ENCODE measurements around the gene SPACDR. TPM values are rescaled to one million over a fixed set of nuclear protein-coding genes. Genes with fewer than 3 reads are reported as not detected.

Gene SPACDR
- total RNA-seq, 1 experiment from 2014 or later = not detected

DNA sequence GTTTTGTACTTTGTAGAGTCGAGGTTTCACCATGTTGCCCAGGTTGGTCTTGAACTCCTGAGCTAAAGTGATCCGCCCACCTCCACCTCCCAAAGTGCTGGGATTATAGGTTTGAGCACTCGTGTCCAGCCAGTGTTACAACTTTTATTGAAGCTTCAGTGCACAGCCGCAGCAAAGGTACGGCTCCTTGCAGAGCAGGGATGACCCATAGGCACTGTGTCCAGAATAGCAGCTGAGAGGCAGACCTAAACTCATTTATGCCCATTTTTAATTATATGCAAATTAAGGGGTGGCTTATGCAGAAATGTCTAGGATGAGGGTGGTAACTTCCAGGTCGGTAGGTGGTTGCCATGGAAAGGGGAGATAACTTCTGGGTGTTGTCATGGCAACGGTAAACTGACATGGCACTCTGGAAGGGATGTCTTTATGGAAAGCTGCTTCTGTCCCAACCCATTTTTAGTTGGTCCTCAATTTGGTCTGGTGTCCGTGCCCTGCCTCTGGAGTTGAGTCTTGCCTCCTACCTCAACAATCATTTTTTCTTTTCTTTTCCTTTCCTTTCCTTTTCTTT lies 42.4 kb upstream of the SPACDR start:
- H4K5ac ChIP-seq (ENCODE audit: insufficient read length, low read depth, low read length) = no peak overlapping the region
- H3K27me3 ChIP-seq (ENCODE audit: insufficient read depth, low read length) = no peaks in the 10 kb centered on the region
- no peaks in the 10 kb centered on the region for H4K20me1 ChIP-seq (ENCODE audit: control insufficient read depth, insufficient read depth, insufficient read length)
- H3K9ac ChIP-seq (ENCODE audit: extremely low read depth, insufficient read length, low read length) = no peak overlapping the region
- H2BK120ac ChIP-seq (ENCODE audit: low read depth, low read length, poor library complexity, severe bottlenecking) = no peak overlapping the region
- no peak overlapping the region for H3K56ac ChIP-seq (ENCODE audit: insufficient read length, low read depth, low read length)
- H3K4me1 ChIP-seq (ENCODE audit: insufficient read depth, low read length) = no peaks in the 10 kb centered on the region
- no peaks in the 10 kb centered on the region for H3K9me3 ChIP-seq (ENCODE audit: control insufficient read depth, low read depth, low read length)
- H2BK5ac ChIP-seq (ENCODE audit: insufficient read length, low read length) = no peak overlapping the region
- H2BK15ac ChIP-seq (ENCODE audit: low read depth, low read length) = no peak overlapping the region
- no peak overlapping the region for H3K27ac ChIP-seq (ENCODE audit: insufficient read length, low read depth, low read length)
- no peak overlapping the region for H2BK20ac ChIP-seq (ENCODE audit: low read depth, low read length, poor library complexity, severe bottlenecking)
- H3K18ac ChIP-seq (ENCODE audit: insufficient read length, low read depth, low read length) = no peak overlapping the region
- no peak overlapping the region for H4K91ac ChIP-seq (ENCODE audit: insufficient read length, low read depth, low read length)
- Mint-ChIP-seq H3K9me3 (no peaks in the 10 kb centered on the region), H3K27ac (no peak overlapping the region), H3K4me1 (peaks cover 2 to 3% of the 10 kb centered on the region in 2 experiments; a peak in 2 of 4 replicates), H3K27me3 (ENCODE audit: low read depth) (peaks cover 1% of the 10 kb centered on the region), H3K36me3 (ENCODE audit: insufficient read depth in 1 of 3, low read depth in 3 of 3) (no peaks in the 10 kb centered on the region), H3K4me3 (no peak overlapping the region; a peak in 1 of 5 replicates)
- no peak overlapping the region for H3K14ac ChIP-seq (ENCODE audit: insufficient read depth, low read length)
- H2AFZ ChIP-seq (ENCODE audit: low read length) = no peak overlapping the region
- H2BK12ac ChIP-seq (ENCODE audit: insufficient read length, low read depth, low read length) = no peak overlapping the region
- no peak overlapping the region for H2AK5ac ChIP-seq (ENCODE audit: insufficient read length, low read length)
- H3K23ac ChIP-seq (ENCODE audit: insufficient read length, low read depth, low read length) = no peak overlapping the region
- WGBS (ENCODE audit: extremely low coverage, insufficient read length, low lambda C conversion rate) = no CpG with 5 or more reads among the region's 8 CpGs
- no peak overlapping the region for H3K4ac ChIP-seq (ENCODE audit: low read depth, low read length)
- no peaks in the 10 kb centered on the region for H3K79me1 ChIP-seq (ENCODE audit: insufficient read depth, low read depth, low read length, poor library complexity, severe bottlenecking)
- peak; percentile 39 for DNase-seq
- no peak for TF ChIP-seq CTCF (conservative IDR thresholded peaks at IDR 0.05)
- H3T11ph ChIP-seq (ENCODE audit: low read length) = no peak overlapping the region
- no peak overlapping the region for H4K8ac ChIP-seq (replicated peaks; ENCODE audit: insufficient read length, low read depth, low read length)
- no peaks in the 10 kb centered on the region for H3K23me2 ChIP-seq (ENCODE audit: insufficient read length, low read depth, low read length, poor library complexity, severe bottlenecking)
- H3K4me2 ChIP-seq (ENCODE audit: insufficient read depth, insufficient read length, low read length) = no peak overlapping the region
- H3K79me2 ChIP-seq (ENCODE audit: insufficient read depth, low read length) = no peaks in the 10 kb centered on the region

All from H9 (cell line).